NB4 (cell line): Measurements from ENCODE around the gene ARFIP2.

Experiments used
- CTCF ChIP-seq: IDR thresholded peaks from one replicate; pipeline ENCODE4 v1.5.1; 2012; ENCODE audit warnings: low read depth, low read length
- POLR2A ChIP-seq: IDR thresholded peaks from 2 replicates; pipeline ENCODE4 v1.6.1; 2011; ENCODE audit warnings: mild to moderate bottlenecking; ENCODE audit not compliant: insufficient read length; ENCODE audit errors: extremely low read depth

- TF ChIP-seq POLR2A (no peak), CTCF (no peak)
Measured at GRCh38 chr11:6483015-6483414, 1.9 kb upstream of the ARFIP2 start.
